ENCODE data around the gene ZFHX2.
A peak's percentile ranks its signal among the peaks of the same experiment; 100 is the strongest.

Gene ZFHX2

GRCh38 chr14:23580152-23580926 lies 28.8 kb upstream of the ZFHX2 start:
- Histone ChIP-seq H3K36me3 (ENCODE audit: insufficient read depth, low read depth, low read length) (no peaks in the 10 kb centered on the region), H3K4me1 (ENCODE audit: insufficient read depth, low read length) (peaks cover 7% of the 10 kb centered on the region; the same call in 1 of the 2 replicates), H3K9ac (ENCODE audit: low read depth, low read length) (no peak overlapping the region), H3K27ac (ENCODE audit: low read length) (no peak overlapping the region), H3K27me3 (ENCODE audit: insufficient read depth, low read length) (peaks cover 43% of the 10 kb centered on the region), H3K4me3 (ENCODE audit: low read length) (no peak overlapping the region), H3K9me3 (ENCODE audit: insufficient read depth, low read depth, low read length) (no peaks in the 10 kb centered on the region)

- Histone ChIP-seq H3K36me3 (ENCODE audit: insufficient read depth, low read depth, low read length) (no peaks in the 10 kb centered on the region), H3K27me3 (ENCODE audit: insufficient read depth, low read length) (peaks cover 49% of the 10 kb centered on the region), H3K27ac (ENCODE audit: low read length) (no peak overlapping the region), H3K4me1 (ENCODE audit: insufficient read depth, low read length) (peaks cover 7% of the 10 kb centered on the region; the same call in 1 of the 2 replicates), H3K9me3 (ENCODE audit: insufficient read depth, low read depth, low read length) (no peaks in the 10 kb centered on the region), H3K4me3 (ENCODE audit: low read length) (no peak overlapping the region), H3K9ac (ENCODE audit: low read depth, low read length) (no peak overlapping the region)
Observed at GRCh38 chr14:23579739-23580138, 28.2 kb upstream of the ZFHX2 start.

GRCh38 chr14:23579311-23579630 lies 27.7 kb upstream of the ZFHX2 start:
- H3K27me3 ChIP-seq (ENCODE audit: insufficient read depth, low read length) = peaks cover 54% of the 10 kb centered on the region
- H3K9me3 ChIP-seq (ENCODE audit: insufficient read depth, low read depth, low read length) = no peaks in the 10 kb centered on the region
- H3K36me3 ChIP-seq (ENCODE audit: insufficient read depth, low read depth, low read length) = no peaks in the 10 kb centered on the region
- H3K4me3 ChIP-seq (ENCODE audit: low read length) = peak overlapping the region; percentile 78; the same call in 1 of the 2 replicates
- H3K4me1 ChIP-seq (ENCODE audit: insufficient read depth, low read length) = peaks cover 7% of the 10 kb centered on the region; the same call in 1 of the 2 replicates
- peak overlapping the region; percentile 74; the same call in 1 of the 2 replicates for H3K9ac ChIP-seq (ENCODE audit: low read depth, low read length)
- no peak overlapping the region for H3K27ac ChIP-seq (ENCODE audit: low read length)

GRCh38 chr14:23578560-23579310 lies 27.2 kb upstream of the ZFHX2 start, which contains the start of gene JPH4:
JPH4 (minus strand) TSS chr14:23578790; CDS start chr14:23577453, 1,337 bp downstream.
- Histone ChIP-seq H3K9ac (ENCODE audit: low read depth, low read length) (peak within 1 kb of the TSS; percentile 74; the same call in 1 of the 2 replicates), H3K36me3 (ENCODE audit: insufficient read depth, low read depth, low read length) (no peaks in the 10 kb centered on the region), H3K4me3 (ENCODE audit: low read length) (peak within 1 kb of the TSS; percentile 78), H3K4me1 (ENCODE audit: insufficient read depth, low read length) (peaks cover 7% of the 10 kb centered on the region; the same call in 1 of the 2 replicates), H3K27me3 (ENCODE audit: insufficient read depth, low read length) (peaks cover 54% of the 10 kb centered on the region), H3K27ac (ENCODE audit: low read length) (no peak within 1 kb of the TSS), H3K9me3 (ENCODE audit: insufficient read depth, low read depth, low read length) (no peaks in the 10 kb centered on the region)

GRCh38 chr14:23577710-23578392 lies 26.3 kb upstream of the ZFHX2 start:
- Histone ChIP-seq H3K27ac (ENCODE audit: low read length) (no peak overlapping the region), H3K9ac (ENCODE audit: low read depth, low read length) (peak overlapping the region; percentile 74; the same call in 1 of the 2 replicates), H3K36me3 (ENCODE audit: insufficient read depth, low read depth, low read length) (no peaks in the 10 kb centered on the region; the same call in 1 of the 2 replicates), H3K9me3 (ENCODE audit: insufficient read depth, low read depth, low read length) (no peaks in the 10 kb centered on the region), H3K4me3 (ENCODE audit: low read length) (peak overlapping the region; percentile 78; the same call in 1 of the 2 replicates), H3K27me3 (ENCODE audit: insufficient read depth, low read length) (peaks cover 58% of the 10 kb centered on the region), H3K4me1 (ENCODE audit: insufficient read depth, low read length) (peaks cover 7% of the 10 kb centered on the region; the same call in 1 of the 2 replicates)

DNA sequence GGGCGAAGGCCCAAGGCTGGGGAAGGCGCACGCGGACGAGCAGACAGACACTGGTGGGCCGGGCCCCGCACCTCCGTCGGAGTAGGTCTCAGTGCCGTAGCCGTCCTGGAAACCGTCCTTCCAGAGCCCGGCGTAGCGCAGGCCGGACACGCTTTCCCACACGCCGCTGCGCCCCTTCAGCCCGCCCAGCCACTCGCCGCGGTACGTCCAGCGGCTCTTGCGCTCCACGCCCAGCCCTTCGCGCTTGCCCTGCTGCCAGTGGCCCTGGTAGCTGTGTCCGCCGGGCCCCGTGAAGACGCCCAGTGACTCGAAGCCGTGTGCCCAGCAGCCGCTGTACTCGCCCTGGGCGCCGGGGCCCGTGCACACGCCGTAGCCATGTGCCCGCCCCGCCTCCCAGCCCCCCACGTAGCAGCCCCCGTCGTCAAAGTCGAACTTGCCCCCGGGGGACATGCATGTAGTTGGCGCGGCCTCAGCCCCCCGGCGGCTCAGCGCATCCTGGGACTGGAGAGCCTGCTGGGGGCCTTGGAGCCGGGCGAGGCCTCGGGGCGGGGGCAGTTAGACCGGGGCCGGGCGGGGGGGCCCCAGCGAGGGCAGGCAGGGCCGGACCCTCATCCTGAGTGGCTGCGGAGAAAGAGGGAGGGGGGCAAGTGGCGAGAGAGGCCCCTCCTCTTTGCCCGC lies 25.6 kb upstream of the ZFHX2 start:
- peak overlapping the region; percentile 78; the same call in 1 of the 2 replicates for H3K4me3 ChIP-seq (ENCODE audit: low read length)
- H3K36me3 ChIP-seq (ENCODE audit: insufficient read depth, low read depth, low read length) = no peaks in the 10 kb centered on the region; the same call in 1 of the 2 replicates
- H3K27ac ChIP-seq (ENCODE audit: low read length) = no peak overlapping the region
- no peaks in the 10 kb centered on the region for H3K9me3 ChIP-seq (ENCODE audit: insufficient read depth, low read depth, low read length)
- H3K9ac ChIP-seq (ENCODE audit: low read depth, low read length) = no peak overlapping the region; the same call in 1 of the 2 replicates
- H3K4me1 ChIP-seq (ENCODE audit: insufficient read depth, low read length) = peaks cover 7% of the 10 kb centered on the region; the same call in 1 of the 2 replicates
- H3K27me3 ChIP-seq (ENCODE audit: insufficient read depth, low read length) = peaks cover 63% of the 10 kb centered on the region

DNA sequence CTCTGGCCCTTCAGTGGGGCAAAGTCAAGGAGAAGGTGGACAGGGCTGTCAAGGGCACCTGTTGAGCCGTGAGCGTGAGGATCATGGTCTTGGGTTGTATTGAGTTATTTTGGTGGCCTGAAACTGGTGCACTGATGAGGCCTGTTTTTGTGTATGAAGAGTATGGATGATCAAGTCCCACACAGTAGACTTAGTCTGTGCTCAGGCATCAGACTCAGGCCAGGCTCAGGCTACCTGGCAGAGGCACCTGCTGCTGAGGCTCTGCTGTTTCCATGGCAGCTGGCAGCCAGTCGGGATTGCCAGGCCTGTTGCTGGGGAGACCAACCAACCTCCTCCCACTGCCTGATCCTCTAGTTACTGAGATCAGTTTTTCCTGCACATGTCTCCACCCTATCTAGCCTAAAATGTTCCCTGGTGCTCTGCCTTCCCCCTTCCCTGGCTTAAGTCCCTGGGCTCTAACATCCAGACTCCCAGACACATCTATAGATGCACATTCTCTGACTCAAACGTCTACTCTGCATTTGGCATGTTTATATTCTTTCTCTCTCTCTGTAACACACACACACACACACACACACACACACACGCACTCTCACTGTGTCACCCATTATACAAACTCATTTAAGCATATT lies 21.9 kb upstream of the ZFHX2 start:
- Histone ChIP-seq H3K27ac (ENCODE audit: low read length) (no peak overlapping the region), H3K9me3 (ENCODE audit: insufficient read depth, low read depth, low read length) (no peaks in the 10 kb centered on the region), H3K36me3 (ENCODE audit: insufficient read depth, low read depth, low read length) (no peaks in the 10 kb centered on the region; the same call in 1 of the 2 replicates), H3K4me1 (ENCODE audit: insufficient read depth, low read length) (peaks cover 11% of the 10 kb centered on the region; the same call in 1 of the 2 replicates), H3K4me3 (ENCODE audit: low read length) (no peak overlapping the region), H3K9ac (ENCODE audit: low read depth, low read length) (no peak overlapping the region), H3K27me3 (ENCODE audit: insufficient read depth, low read length) (peaks cover 51% of the 10 kb centered on the region)

GRCh38 chr14:23572836-23573235 lies 21.3 kb upstream of the ZFHX2 start:
- Histone ChIP-seq H3K9me3 (ENCODE audit: insufficient read depth, low read depth, low read length) (no peaks in the 10 kb centered on the region), H3K4me1 (ENCODE audit: insufficient read depth, low read length) (peaks cover 17% of the 10 kb centered on the region; the same call in 1 of the 2 replicates), H3K9ac (ENCODE audit: low read depth, low read length) (no peak overlapping the region), H3K27me3 (ENCODE audit: insufficient read depth, low read length) (peaks cover 44% of the 10 kb centered on the region), H3K4me3 (ENCODE audit: low read length) (no peak overlapping the region), H3K27ac (ENCODE audit: low read length) (no peak overlapping the region), H3K36me3 (ENCODE audit: insufficient read depth, low read depth, low read length) (no peaks in the 10 kb centered on the region; the same call in 1 of the 2 replicates)

GRCh38 chr14:23572524-23572828 lies 20.9 kb upstream of the ZFHX2 start:
- Histone ChIP-seq H3K27ac (ENCODE audit: low read length) (no peak overlapping the region), H3K9me3 (ENCODE audit: insufficient read depth, low read depth, low read length) (no peaks in the 10 kb centered on the region), H3K36me3 (ENCODE audit: insufficient read depth, low read depth, low read length) (no peaks in the 10 kb centered on the region; the same call in 1 of the 2 replicates), H3K4me3 (ENCODE audit: low read length) (no peak overlapping the region), H3K4me1 (ENCODE audit: insufficient read depth, low read length) (peaks cover 17% of the 10 kb centered on the region; the same call in 1 of the 2 replicates), H3K9ac (ENCODE audit: low read depth, low read length) (no peak overlapping the region), H3K27me3 (ENCODE audit: insufficient read depth, low read length) (peaks cover 41% of the 10 kb centered on the region)

DNA sequence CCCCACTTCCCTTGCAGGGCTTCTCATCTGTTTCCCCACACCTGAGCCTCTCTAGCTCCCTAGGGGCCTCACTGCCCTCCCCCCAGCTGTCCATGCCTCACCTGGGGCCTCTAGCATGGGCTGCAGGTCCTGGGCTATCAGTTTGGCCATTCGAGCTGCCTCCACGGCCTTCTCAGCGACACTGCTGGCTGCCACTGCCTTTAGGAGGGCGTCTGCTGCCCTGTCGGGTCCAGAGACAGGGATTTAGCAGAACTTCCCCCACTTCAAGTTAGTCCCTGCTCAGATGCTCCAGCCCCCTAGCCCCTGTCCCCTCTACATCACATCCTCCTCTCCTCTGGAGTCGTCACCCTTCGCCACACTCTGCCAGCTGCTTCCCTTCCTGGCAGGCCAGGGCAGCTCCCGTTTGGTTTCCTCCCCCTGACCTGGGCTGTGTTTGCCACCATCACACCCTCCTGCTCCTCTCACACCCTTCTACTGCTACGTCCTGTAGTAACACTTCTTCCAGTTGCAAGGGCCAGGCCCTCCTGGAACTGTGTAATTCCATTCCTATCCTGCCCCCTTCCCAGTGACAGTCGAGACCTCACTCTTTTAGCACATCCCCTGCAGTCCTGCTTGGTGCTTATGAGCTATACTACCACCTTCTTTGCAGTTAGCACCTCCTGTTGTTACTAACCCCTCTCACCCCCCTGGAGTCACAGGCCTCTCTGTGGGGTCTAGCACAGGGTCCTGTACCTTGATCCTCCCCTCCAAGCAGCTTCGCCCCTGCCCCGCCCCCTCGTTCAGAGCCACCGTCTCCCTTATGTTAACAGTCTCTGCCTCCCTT lies 20.3 kb upstream of the ZFHX2 start:
- H3K4me3 ChIP-seq (ENCODE audit: low read length) = no peak overlapping the region
- H3K36me3 ChIP-seq (ENCODE audit: insufficient read depth, low read depth, low read length) = no peaks in the 10 kb centered on the region; the same call in 1 of the 2 replicates
- H3K4me1 ChIP-seq (ENCODE audit: insufficient read depth, low read length) = peaks cover 17% of the 10 kb centered on the region; the same call in 1 of the 2 replicates
- no peak overlapping the region for H3K9ac ChIP-seq (ENCODE audit: low read depth, low read length)
- H3K9me3 ChIP-seq (ENCODE audit: insufficient read depth, low read depth, low read length) = no peaks in the 10 kb centered on the region
- H3K27me3 ChIP-seq (ENCODE audit: insufficient read depth, low read length) = peaks cover 35% of the 10 kb centered on the region
- no peak overlapping the region for H3K27ac ChIP-seq (ENCODE audit: low read length)
